HG03159 (cell line): ENCODE measurements around the gene SLC35G3.
"Not testable (repeated sequence)": the region's sequence is repeated elsewhere in the genome, so short reads cannot be mapped to it uniquely, and the experiment has no call there.

Experiments used
- ATAC-seq: cut with Tn5 transposase; IDR thresholded peaks from one replicate; pipeline ENCODE4 v1.9.1; 2021; ENCODE audit warnings: mild to moderate bottlenecking, moderate library complexity; ENCODE audit not compliant: unreplicated experiment

SLC35G3 gene

GRCh38 chr17:35194001-35194400 lies at the start of gene SLC35G3:
SLC35G3 (minus strand) TSS chr17:35194393; CDS start chr17:35194307, 86 bp downstream.
- not testable (repeated sequence) for ATAC-seq

- ATAC-seq, result peak; percentile 10
Measured at GRCh38 chr17:35243561-35244340, 49.6 kb upstream of the SLC35G3 start.

DNA sequence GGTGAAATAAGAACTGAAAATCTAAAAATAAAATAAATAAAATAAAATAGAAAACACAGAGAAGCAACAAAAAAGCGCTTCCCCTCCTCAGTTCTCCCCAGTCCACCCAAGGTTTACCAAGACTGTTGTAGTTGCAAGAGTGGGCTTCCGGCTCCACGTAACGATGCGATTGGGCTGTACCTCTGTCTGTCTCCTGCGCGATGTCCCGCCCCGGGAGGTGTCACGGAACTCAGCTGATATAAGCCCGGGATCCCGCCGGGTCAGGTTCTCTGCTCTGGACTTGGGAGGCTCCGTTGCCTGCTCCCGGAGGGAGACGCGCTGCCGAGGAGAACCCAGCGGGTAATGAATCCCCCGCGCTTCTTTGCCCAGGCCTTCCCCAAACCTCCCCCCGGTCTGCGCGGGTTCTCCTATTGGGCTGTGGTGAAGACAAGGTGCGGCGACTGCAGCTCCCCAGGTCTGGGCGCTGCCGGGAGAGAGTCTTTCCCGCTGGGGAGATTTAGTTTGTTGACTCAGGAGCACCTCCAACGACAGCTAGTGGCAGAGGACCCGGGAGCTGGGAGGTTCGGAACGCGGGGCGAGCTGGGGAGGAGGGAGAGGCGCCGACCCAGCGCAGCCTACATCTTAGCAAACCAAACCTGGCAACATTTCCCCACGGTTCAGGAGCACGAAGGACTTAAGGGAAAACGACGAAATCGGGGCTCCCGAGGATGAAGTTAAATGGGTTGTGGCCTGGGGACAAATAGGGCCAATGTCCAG lies 48.8 kb upstream of the SLC35G3 start, which contains the start of gene SLFN5:
Gene SLFN5 (plus strand): TSS at position 268 of the 756 bp plus-strand sequence. CDS start 15,619 bp downstream, outside the sequence.
- ATAC-seq, result peak; percentile 83

- ATAC-seq, result peak; percentile 78
Measured at GRCh38 chr17:35242158-35242804, 48.1 kb upstream of the SLC35G3 start.

- ATAC-seq, result no peak
Measured at GRCh38 chr17:35241520-35241919, 47.3 kb upstream of the SLC35G3 start.

DNA sequence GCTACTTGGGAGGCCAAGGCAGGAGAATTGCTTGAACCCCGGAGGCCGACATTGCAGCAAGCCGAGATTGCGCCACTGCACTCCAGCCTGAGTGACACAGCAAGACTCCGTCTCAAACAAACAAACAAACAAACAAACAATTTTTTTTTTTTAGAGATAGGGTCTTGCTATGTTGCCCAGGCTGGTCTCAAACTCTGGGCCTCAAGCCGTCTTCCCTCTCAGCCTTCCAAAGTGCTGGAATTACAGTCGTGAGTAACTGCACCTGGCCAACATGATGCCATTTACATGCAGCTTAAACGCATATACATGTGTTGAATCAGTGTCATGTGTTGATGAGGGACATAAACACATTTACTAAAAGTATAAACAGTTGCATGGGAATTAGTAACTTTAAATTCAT lies 46.7 kb upstream of the SLC35G3 start:
- no peak for ATAC-seq

- no peak for ATAC-seq
Measured at GRCh38 chr17:35239823-35240222, 45.6 kb upstream of the SLC35G3 start.

DNA sequence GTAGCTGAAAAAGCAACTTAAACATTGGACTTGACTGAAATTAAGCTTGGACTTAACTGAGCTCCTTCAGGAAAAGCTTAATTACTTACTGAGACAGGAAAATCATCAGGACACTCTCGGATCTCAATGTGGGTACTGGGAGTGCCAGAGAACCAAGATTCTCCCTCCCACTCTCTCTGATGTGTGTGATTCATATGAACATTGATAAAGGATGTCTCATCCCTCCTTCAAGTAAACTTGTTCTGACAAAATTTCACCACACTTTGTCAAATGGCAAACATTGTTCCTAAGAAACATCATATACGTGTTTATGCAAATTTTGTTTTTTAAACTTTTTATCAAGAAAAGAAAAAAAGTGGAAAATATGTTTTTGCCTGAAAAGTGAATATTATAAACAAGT lies 44.6 kb upstream of the SLC35G3 start:
- ATAC-seq, result no peak

DNA sequence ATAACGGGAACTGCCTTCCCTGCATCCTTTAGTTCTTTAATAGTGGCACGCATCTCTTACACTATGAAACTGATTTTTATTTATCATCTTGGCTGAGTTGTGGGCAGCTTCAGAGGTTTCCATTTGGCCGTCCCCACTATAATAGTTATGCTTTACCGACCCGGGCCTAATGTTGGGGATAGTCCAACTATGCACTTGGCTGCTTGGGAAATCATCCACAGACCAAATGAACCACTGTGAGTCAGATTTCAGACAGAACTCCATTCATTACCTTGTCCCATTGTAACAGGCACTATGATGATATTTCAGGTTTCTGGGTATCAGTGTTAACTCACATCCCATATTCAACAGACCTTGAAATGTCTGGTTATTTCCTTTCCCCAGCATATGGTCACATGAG lies 42.6 kb upstream of the SLC35G3 start:
- ATAC-seq, result no peak

GRCh38 chr17:35235917-35236316 lies 41.7 kb upstream of the SLC35G3 start:
- ATAC-seq, result no peak

- ATAC-seq, result no peak
Measured at GRCh38 chr17:35235289-35235688, 41.1 kb upstream of the SLC35G3 start.

- not testable (repeated sequence) for ATAC-seq
Measured at GRCh38 chr17:35234315-35234714, 40.1 kb upstream of the SLC35G3 start.

DNA sequence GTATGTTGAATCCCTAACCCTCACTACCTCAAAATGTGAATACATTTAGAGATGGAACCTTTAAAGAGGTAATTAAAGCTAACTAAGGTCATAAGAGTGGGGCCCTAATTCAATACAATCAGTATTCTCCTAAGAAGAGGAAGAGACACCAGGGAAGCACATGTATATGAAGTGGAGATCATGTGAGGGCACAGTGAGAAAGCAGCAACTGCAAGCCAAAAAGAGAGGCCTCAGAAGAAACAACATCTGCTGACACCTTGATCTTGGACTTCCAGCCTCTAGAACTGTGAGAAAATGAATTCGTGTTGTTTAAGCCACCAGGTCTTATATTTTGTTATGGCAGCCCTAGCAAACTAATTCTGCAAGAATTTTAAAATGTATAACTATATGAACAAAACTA lies 35.4 kb upstream of the SLC35G3 start:
- ATAC-seq, result no peak

- ATAC-seq, result no peak
Measured at GRCh38 chr17:35227546-35227945, 33.4 kb upstream of the SLC35G3 start.

DNA sequence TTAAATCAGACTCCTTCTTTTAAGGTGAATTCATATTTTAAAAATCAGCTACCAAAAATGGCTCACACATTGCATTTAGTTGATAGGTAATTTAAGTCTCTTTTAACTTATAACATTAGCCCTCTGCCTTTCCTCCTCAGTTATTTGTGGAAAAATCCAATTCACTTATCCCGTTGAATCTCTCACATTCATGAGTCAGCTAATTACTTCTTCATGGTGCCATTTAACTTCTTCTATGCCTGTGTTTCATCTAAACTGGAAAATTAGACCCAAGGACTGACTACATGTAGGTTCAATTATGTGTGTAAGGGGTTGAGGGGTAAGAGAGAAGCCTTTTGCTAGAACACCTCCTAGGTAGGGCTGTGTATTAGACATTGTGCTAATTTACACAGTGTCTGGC lies 30.2 kb upstream of the SLC35G3 start:
- no peak for ATAC-seq

DNA sequence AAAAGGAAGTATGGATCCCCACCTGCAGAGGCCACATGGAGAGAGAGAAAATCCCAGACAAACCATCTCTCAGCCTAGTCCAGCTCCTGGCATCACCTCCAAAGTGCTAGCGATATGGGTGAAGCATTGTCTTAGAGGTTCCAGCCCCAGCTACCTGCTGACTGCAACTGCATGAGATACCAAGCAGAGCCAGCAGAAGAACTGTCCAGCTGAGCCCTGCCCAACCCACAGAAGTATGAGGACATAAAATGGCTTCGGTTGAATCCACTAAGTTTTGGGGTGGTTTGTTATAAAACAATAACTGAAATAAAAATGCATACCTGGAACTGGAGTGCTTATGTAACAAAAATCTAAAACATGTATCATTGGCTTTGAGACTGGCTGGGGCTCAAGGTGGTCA lies 28.3 kb upstream of the SLC35G3 start:
- no peak for ATAC-seq

GRCh38 chr17:35218915-35219314 lies 24.7 kb upstream of the SLC35G3 start:
- ATAC-seq, result no peak

DNA sequence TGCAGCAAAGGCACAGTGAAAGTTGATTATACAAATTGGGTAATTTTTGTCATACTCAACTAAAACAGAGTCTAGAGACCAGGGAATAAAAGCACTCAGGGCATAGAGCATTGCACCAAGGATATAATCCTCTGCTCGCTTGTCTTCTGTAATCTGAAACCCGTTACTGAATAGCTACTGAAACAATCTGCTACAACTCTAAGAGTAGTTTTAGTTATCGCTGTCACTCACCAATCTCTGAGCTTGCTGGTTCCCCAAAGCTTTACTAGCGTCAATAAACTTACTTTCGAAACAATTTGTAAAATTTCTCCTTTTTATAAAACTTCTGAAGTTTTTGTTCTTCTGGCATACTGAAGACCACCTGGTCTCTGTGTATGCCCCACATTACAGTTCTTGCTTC lies 22.9 kb upstream of the SLC35G3 start:
- ATAC-seq, result no peak

- ATAC-seq, result no peak
Measured at GRCh38 chr17:35214631-35215273, 20.6 kb upstream of the SLC35G3 start.

GRCh38 chr17:35214192-35214591 lies 20.0 kb upstream of the SLC35G3 start:
- no peak for ATAC-seq

GRCh38 chr17:35213412-35213940 lies 19.3 kb upstream of the SLC35G3 start:
- ATAC-seq, result no peak
